HG02623 (cell line): Measurements from ENCODE around the gene ZNF117.
A peak's percentile ranks its signal among the peaks of the same experiment; 100 is the strongest.
"Not testable (repeated sequence)": the region's sequence is repeated elsewhere in the genome, so short reads cannot be mapped to it uniquely, and the experiment has no call there.

Experiments
- ATAC-seq: cut with Tn5 transposase; IDR thresholded peaks from one replicate; pipeline ENCODE4 v1.9.1; 2021; ENCODE audit warnings: moderate library complexity; ENCODE audit not compliant: unreplicated experiment

ZNF117 gene

DNA sequence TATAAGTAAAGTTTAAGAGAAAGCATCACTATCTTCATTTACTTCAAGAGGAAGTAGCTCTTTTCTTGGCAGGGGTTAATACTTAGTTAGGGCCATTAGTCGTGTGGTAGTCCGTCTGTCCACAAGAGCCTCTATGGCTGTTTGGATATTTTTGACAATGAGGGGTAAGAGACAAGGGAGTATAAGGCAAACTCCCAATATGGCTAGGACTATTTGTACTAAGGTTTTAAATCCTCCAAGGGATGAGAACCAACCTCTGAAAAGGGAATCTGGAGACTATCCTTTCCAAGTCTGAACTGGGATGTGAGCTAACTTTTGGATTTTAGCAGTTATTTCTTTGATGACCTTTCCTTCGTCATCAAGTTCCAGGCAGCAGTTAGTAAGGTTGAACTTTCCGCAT, at the start of gene ZNF117:
TSS of gene ZNF117 (minus strand) at position 101 of the 400 bp plus-strand sequence.
- ATAC-seq, result no peak

GRCh38 chr7:65038767-65039166, 47.9 kb upstream of the ZNF117 start:
- ATAC-seq, result peak; percentile 13

DNA sequence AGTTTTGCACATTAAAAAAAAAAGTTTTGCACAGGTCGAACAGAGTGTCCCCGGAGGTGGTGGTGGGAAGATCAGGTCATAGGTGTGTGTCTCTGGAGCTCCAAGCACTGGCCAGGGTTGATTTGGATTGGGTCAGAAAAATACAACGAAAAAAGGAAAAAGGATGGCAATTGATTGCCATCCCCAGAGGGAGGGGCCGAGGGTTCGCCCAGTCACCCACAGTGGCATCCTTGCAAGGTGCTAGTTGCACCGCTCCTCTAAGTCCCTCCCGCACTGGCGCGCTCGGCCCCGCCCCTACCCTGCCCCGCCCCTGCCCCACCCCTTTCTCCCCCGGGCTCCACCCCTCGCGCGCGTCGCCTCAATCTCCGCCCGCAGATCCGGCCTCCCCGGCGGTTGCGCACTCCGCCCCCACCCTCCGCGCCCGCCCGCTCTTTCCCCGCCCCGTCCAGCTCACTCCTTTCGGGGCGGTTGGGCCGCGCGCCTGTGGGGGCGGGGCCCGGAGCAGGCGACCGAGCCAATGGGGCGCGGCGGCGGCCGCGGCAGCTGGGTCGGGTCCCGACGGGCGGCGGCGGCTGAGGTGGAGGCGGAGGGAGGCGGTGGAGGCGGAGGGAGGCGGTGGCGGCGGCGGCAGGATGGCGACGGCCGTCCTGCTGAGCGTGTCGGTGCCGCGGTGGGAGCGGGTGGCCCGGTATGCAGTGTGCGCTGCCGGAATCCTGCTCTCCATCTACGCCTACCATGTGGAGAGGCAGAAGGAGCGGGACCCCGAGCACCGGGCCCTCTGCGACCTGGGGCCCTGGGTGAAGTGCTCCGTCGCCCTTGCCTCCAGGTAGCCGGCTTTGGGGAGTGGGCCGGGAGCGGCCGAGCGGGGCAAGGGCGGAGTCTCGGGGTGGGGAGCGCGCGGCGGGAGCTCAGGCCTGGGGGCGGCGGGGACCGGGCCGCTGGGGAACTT, 47.2 kb upstream of the ZNF117 start:
- ATAC-seq, result peak; percentile 79

DNA sequence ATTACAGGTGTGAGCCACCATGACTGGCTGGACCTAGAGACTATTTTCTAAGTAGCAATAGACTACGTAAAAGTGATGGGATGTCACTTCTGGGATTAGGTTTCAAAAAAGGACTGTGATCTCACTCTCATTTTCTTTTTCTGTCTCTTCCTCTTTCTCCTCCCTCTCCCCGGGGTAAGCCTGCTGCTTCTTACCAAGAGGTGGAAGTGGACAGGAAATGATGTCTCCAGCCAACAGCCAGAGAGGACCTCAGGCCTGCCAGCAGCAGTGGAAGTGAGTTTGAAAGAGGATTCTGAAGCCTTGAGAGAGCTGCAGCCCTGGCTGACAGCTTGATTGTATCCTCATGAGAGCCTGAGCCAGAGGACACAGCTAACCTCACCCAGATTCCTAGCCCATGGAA, 45.7 kb upstream of the ZNF117 start:
- ATAC-seq, result not testable (repeated sequence)

GRCh38 chr7:65035469-65035868, 44.6 kb upstream of the ZNF117 start:
- not testable (repeated sequence) for ATAC-seq

GRCh38 chr7:65034120-65034782, 43.4 kb upstream of the ZNF117 start:
- not testable (repeated sequence) for ATAC-seq

DNA sequence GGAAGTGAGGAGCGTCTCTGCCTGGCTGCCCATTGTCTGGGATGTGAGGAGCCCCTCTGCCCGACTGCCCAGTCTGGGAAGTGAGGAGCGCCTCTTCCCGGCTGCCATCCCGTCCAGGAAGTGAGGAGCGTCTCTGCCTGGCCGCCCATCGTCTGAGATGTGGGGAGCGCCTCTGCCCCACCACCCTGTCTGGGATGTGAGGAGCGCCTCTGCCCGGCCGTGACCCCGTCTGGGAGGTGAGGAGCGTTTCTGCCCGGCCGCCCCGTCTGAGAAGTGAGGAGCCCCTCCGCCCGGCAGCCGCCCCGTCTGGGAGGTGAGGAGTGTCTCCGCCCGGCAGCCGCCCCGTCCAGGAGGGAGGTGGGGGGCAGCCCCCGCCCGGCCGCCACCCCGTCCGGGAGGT, 42.6 kb upstream of the ZNF117 start:
- ATAC-seq, result not testable (repeated sequence)

DNA sequence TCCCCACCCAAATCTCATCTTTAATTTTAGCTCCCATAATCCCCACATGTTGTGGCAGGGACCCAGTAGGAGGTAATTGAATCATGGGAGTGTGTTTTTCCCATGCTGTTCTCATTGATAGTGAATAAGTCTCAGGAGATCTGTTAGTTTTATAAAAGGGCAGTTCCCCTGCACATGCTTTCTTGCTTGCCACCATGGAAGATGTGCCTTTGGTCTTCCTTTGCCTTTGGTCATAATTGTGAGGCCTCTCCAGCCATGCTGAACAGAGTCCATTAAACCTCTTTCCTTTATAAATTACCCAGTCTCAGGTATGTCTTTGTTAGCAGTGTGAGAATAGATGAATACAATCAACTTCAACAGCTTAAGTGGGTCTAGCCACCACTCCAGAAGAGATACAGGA, 34.2 kb upstream of the ZNF117 start:
- not testable (repeated sequence) for ATAC-seq

DNA sequence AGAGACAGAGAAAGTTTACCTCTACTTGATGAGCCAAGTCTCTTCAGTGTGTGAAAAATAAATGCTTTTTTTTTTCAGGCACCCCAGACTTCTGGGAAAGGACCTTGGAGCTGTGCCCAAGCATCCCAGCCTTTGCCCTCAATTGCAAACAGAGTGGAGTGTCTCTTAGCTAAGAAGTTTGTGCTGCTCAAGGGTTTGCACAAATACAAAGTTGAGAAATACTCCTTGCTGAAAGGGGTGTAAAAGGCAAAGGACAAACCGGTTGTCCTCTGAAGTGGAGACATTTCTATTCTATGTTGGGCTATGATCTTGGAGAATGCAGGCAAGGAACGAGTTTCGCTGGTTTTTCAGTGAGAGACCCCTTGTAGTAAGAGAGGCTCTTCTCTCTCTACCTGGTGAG, 30.1 kb upstream of the ZNF117 start:
- not testable (repeated sequence) for ATAC-seq

- ATAC-seq, result not testable (repeated sequence)
These were observed 19.0 kb upstream of the ZNF117 start for GRCh38 chr7:65009881-65010280.

- ATAC-seq, result not testable (repeated sequence)
These were observed 18.6 kb upstream of the ZNF117 start for GRCh38 chr7:65009394-65009793.

DNA sequence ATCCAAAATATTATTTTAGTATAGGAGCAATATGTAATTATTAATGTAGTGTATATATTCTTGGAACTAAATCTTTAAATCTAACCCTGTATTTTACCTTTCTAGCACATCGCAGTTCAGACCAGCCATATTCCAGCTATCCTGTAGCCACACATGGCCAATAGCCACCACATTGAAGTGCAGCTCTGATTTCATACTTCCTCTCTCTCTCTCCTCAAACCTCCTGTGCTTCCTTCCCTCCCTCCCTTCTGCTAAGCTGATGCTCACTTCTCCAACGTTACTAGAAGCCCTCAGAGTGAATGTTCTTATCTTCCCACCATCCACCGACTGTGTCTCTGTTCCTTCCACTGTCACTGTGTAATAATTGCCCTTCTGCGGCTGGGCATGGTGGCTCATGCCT, 16.2 kb upstream of the ZNF117 start:
- ATAC-seq, result not testable (repeated sequence)

- peak; percentile 100 for ATAC-seq
These were observed 15.5 kb upstream of the ZNF117 start, which contains the start of gene ERV3-1 for GRCh38 chr7:65006094-65006992. TSS of gene ERV3-1 (minus strand) at chr7:65006687. CDS start at chr7:64993026, 13,661 bp downstream.

DNA sequence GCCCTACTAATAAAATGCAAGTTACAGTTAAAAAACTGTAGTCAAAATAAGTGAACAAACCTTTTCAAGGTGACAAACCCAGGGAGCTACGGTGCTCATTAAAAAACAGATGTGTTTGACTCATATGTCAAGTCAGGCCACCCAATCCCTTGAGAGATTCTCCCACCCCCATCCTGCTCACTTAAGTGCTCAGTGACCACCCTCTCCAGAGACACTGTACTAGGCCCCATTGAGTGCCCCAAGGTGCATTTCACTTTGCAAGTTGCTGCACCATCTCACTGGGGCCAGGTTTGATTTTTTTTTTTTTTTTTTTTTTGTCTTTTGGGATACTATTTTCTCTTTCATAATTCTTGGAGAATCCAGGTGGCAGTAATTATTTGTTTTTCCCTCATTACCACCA, 13.7 kb upstream of the ZNF117 start:
- no peak for ATAC-seq

DNA sequence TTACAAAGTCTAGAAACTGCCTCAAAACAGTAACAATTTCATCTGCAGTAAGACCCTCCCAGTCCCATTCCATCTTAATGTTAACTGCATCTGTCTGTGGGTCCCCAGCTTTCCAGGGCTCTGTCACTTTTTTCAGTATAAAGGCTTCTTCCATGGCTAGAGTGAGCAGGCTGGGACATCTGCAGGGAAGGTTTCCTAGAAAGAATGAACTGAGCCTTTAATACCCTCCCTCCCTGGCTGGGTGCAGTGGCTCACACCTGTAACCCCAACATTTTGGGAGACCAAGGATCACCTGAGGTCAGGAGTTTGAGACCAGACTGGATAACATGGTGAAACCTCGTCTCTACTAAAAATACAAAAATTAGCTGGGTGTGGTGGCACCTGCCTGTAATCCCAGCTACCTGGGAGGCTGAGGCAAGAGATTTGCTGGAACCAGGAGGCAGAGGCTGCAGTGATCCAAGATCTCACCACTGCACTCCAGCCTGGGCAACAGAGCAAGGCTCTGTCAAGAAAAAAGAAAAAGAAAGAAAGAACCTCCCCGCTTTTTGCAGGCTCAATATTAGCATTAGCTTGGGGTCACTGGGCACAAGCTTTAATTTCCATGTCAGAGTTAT, 12.2 kb upstream of the ZNF117 start:
- ATAC-seq, result no peak

DNA sequence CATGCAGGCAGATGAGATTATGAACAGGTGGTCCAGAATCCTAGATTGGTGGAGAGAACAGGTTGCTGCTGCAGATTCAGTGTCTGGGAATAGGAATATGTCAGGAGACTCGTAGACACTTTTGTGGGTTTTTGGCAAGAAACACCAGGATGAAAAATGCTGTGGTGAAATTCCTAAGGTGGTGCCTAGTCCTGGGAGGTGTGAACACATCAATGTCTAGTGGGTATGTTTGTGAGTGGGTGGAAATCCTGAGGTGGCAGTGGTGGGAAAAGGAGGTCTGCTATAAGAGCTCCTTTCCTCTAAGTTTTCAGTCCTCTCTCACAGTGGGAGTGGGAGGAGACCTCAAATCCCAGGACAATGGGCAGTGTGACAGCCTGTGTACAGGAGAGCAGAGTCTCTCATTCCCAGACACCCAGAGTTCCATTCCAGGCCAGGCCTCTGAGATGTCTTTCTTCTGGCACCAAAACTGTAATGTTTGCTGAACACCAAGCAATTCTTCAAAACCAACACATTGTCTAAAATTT, 10.5 kb upstream of the ZNF117 start:
- no peak for ATAC-seq

DNA sequence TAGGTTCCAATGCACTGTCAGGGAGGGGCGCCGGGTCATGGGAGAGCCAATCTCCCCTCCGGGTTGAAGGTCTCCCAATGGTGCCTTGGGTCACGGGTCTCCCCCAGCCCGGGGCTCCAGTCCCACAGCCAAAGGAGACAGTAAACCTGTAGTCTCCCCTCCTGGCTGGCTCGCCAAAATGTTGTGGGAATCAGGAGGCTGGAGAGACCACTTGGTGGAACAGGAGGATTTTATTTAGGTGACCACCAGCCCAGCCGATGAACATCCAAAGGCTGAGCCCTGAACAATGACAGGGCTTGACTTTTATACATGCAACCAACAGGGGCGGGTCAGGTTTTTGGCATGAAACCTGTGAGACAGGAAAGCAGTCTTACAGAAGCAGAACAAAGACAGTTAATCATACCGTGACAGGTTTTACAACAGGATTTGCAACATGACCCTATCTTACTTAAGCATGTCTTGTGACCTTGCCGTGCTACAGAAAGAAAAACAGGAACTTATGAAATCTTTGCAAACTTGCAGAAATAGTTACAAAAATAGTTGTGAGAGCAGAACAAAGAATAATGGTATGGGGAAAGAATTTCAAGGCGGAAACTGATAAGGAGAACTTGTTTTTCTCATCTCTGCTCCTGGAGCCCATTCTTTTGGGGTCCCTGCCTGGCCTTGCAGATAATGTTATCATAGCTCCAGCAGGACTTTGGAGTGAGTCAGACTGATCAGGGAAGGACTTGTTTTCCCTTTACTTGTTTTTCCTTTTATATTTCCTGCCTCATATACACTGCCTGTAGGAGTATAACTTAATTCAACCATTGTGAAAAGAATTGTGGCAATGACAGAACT, 8.5 kb upstream of the ZNF117 start:
- ATAC-seq, result peak; percentile 57

DNA sequence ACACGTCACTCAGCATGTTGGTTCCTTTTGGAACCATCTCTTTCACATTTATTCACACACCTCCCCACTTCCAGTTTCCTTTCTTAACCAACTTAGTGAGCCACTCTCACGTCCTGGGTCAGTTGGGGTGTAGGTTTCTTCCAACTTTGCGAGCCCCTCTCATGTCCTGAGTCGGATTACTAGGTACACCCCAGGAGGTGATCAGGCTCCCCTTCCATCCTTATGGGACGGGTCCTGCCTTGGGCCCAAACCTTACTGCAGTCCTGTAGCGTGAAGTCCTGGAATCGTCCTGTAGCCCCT, 8.0 kb upstream of the ZNF117 start:
- ATAC-seq, result no peak

DNA sequence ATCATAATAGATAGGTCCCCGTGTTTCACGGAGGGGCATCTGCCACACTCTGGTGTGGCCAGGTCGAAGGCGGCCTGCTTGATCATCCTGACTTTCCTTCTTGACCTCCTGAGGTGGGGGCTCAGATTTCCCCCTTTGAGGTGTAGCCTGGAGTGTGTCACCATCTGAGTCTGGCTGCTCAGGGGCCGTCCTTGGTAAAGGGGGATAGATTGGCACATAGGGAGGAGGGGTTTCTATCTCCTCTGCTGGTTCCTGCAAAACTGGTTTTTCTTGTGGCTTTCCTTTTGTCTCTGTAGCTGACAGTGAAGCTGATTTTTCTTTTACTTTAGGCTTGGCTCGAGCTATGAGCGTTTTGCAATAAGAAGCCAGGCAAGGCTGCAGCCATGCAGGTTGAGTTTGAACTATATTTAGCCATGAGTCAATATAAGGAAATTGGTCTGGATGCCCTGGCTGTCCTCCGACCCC, 7.1 kb upstream of the ZNF117 start:
- no peak for ATAC-seq
